ENCODE measurements around the gene RPH3AL.

GRCh38 chr17:250487-251300, 101.9 kb downstream of the RPH3AL start:
- no peak for TF ChIP-seq ZNF747 (tag by site-specific recombination; IDR thresholded peaks at IDR 0.05)
- TF ChIP-seq REST (tag by site-specific recombination; IDR thresholded peaks at IDR 0.05), result no peak
- TF ChIP-seq ZNF580 (tag by site-specific recombination; IDR thresholded peaks at IDR 0.05), result no peak
- no peak for TF ChIP-seq ZNF311 (tag by site-specific recombination; IDR thresholded peaks at IDR 0.05; ENCODE audit: borderline replicate concordance)
- no peak for TF ChIP-seq ZBTB7A (tag by site-specific recombination; IDR thresholded peaks at IDR 0.05; ENCODE audit: low read depth)
- no peak for TF ChIP-seq ZNF10 (tag by site-specific recombination; IDR thresholded peaks at IDR 0.05)
- TF ChIP-seq ZNF239 (tag by site-specific recombination; IDR thresholded peaks at IDR 0.05), result peak; percentile 97
- TF ChIP-seq ZEB2 (tag by site-specific recombination; IDR thresholded peaks at IDR 0.05), result no peak
- no peak for TF ChIP-seq CTCF (tag by site-specific recombination; IDR thresholded peaks at IDR 0.05)
- TF ChIP-seq YY2 (tag by site-specific recombination; IDR thresholded peaks at IDR 0.05), result no peak
